Measurements from ENCODE around the gene VSTM2L.

The VSTM2L gene

GRCh38 chr20:37987602-37988290 is 84.8 kb downstream of the VSTM2L start:
- no peak for DNase-seq (ENCODE audit: low read depth in 2 of 2)

GRCh38 chr20:37988306-37988954 is 85.5 kb downstream of the VSTM2L start:
- DNase-seq (ENCODE audit: low read depth in 2 of 2) = no peak

- no peak for DNase-seq (ENCODE audit: low read depth in 2 of 2)
Observed at GRCh38 chr20:37989601-37990295, 86.8 kb downstream of the VSTM2L start.

- DNase-seq (ENCODE audit: low read depth in 2 of 2) = peak; percentile 44 to 56
Observed at GRCh38 chr20:37990571-37991151, 87.7 kb downstream of the VSTM2L start.

- DNase-seq (ENCODE audit: low read depth in 2 of 2) = no peak
Observed at GRCh38 chr20:37991157-37991866, 88.4 kb downstream of the VSTM2L start.

- no peak for DNase-seq (ENCODE audit: low read depth in 2 of 2)
Observed at GRCh38 chr20:37991908-37992307, 89.0 kb downstream of the VSTM2L start.

- DNase-seq (ENCODE audit: low read depth in 2 of 2) = no peak
Observed at GRCh38 chr20:37992802-37993409, 90.0 kb downstream of the VSTM2L start.

- DNase-seq (ENCODE audit: low read depth in 2 of 2) = no peak
Observed at GRCh38 chr20:37994512-37994911, 91.6 kb downstream of the VSTM2L start.

Measured in stimulated activated CD4-positive, alpha-beta T cell treated with anti-CD3 and anti-CD28 coated beads, Interleukin-15, amount 100 ng/mL, for 48 hours (primary cell).